Heart left ventricle (tissue), 16 donors: ENCODE data around the gene RRAGC. TPM values are rescaled to one million over a fixed set of nuclear protein-coding genes. Genes with fewer than 3 reads are reported as not detected.

Experiments
- ATAC-seq, 4 donors: fragments of 200-7000 bp; cut with Tn5 transposase; one replicate each; pipeline ENCODE4 v1.9.1; 2020 to 2022; ENCODE audit warnings: moderate library complexity in 4 of 4, mild to moderate bottlenecking in 3 of 4, moderate number of reproducible peaks in 1 of 4
- DNase-seq, 5 donors: peaks; one replicate each; pipeline ENCODE4 v3.0.0-alpha.2; 2020
- H3K27ac ChIP-seq, 12 donors: fragments of 200-600 bp; sonication (generic) in 4 of 12; one replicate each; pipeline versions ENCODE4 v1.5.0 to v1.8.0; 2016 to 2022; ENCODE audit warnings: mild to moderate bottlenecking in 2 of 12
- H3K27me3 ChIP-seq, 9 donors: fragments of 200-600 bp; sonication (generic) in 2 of 9; one replicate each; pipeline versions ENCODE4 v1.5.1 to v1.8.0; 2016 to 2022; ENCODE audit warnings: mild to moderate bottlenecking in 3 of 9
- H3K36me3 ChIP-seq, 9 donors: fragments of 200-600 bp; sonication (generic) in 2 of 9; one replicate each; pipeline versions ENCODE4 v1.5.0 to v1.8.0; 2018 to 2022; ENCODE audit warnings: mild to moderate bottlenecking in 2 of 9
- H3K4me1 ChIP-seq, 12 donors: fragments of 200-600 bp; sonication (generic) in 4 of 12; one replicate each; pipeline versions ENCODE4 v1.5.0 to v1.8.0; 2016 to 2022; ENCODE audit warnings: mild to moderate bottlenecking in 3 of 12
- H3K4me3 ChIP-seq, 12 donors: fragments of 200-600 bp; sonication (generic) in 4 of 12; one replicate each; pipeline versions ENCODE4 v1.5.0 to v1.8.0; 2017 to 2022; ENCODE audit warnings: mild to moderate bottlenecking in 9 of 12, moderate library complexity in 4 of 12
- H3K9me3 ChIP-seq, 12 donors: fragments of 200-600 bp; sonication (generic) in 4 of 12; one replicate each; pipeline versions ENCODE4 v1.5.0 to v1.8.0; 2016 to 2022; ENCODE audit warnings: mild to moderate bottlenecking in 1 of 12
- CTCF ChIP-seq, 12 donors: fragments of 200-600 bp; sonication (generic) in 4 of 12; IDR thresholded peaks; one replicate each; pipeline versions ENCODE4 v1.5.0 to v1.8.0; 2018 to 2022; ENCODE audit warnings: antibody characterized with exemption in 12 of 12, mild to moderate bottlenecking in 5 of 12
- POLR2A ChIP-seq, 2 donors: fragments of 450-650 bp; IDR thresholded peaks; one replicate each; pipeline ENCODE4 v1.6.1; 2017; ENCODE audit warnings: antibody characterized with exemption in 2 of 2, mild to moderate bottlenecking in 2 of 2, moderate library complexity in 2 of 2
- whole genome bisulfite sequencing, 4 donors: extraction: QIAGEN DNeasy Blood & Tissue Kit in 2 of 4; methylation state at CpG; one replicate each; pipeline versions ENCODE4 v1.1.5 to v1.1.7; 2013 to 2018; 5-methylcytosine and 5-hydroxymethylcytosine counted together
- intact Hi-C, 10 donors: fragments of 100-400 bp; cut with DNase I; formaldehyde crosslinking; loops; one replicate each; pipeline versions ENCODE4 v1.11.1 to v1.14.2; 2022
- polyA plus RNA-seq, 2 donors: library from polyadenylated mRNA; stranded (reverse); fragments of 200-250 nt; gene quantifications; one replicate each; pipeline ENCODE4 v1.2.3, GENCODE V29; 2013
- total RNA-seq, 9 donors: library from RNA; depleted of rRNA in 2 of 9; stranded (reverse); fragments of >200 nt in 2 of 9; fragmentation: NEBNext Ultra II Directional in 3 of 9; extraction: Animal tissue kit (Norgen Biotek cat#: 25700) in 3 of 9; gene quantifications; one replicate each; pipeline versions ENCODE4 v1.1.0 to v1.2.4, GENCODE V29; 2016 to 2023
- donor health status: ischemic (EF 13 %, LVEDD 7.1; RV severe dilation, severe dysfunction).
- donor health status: healthy with polysubstance abuse.
- donor health status: DM: no; HTN: yes; CAD: no.
- donor health status: DM: no; HTN: no; CAD: no.
- donor health status: ischemic (EF 25% LVEDD 6.9; RV normal size, moderate dysfunction).
- donor health status: ischemic (EF 25% LVEDD 5.7; RV mildly dilated, moderate dysfunction).
- donor health status: healthy.
- donor health status: DM: yes; HTN: yes; CAD: no.
- donor health status: ischemic (EF 35%, LVEDD 5.7; RV mildly dilated, moderate dysfunction).
- donor health status: nonischemic (EF 11% LVEDD 7.7; RV severe dilation, severe dysfunction).
- donor health status: DM: yes; HTN: yes; CAD: no.
- donor health status: PGD.
- donor health status: ischemic (EF 29% LVEDD 5.4; RV normal size, mild dysfunction).
- donor health status: nonischemic (EF 23%, LVEDD 6.1; RV moderate dilation, normal function).

Gene RRAGC
- total and polyA plus RNA-seq, 11 donors, result 8.6 to 32.8 (median 22.3) TPM

GRCh38 chr1:38827318-38827717 is 32.3 kb downstream of the RRAGC start:
- Histone ChIP-seq H3K36me3 (no peaks in the 10 kb centered on the region), H3K27ac (no peak overlapping the region), H3K9me3 (no peaks in the 10 kb centered on the region), H3K27me3 (peaks cover 0 to 34% (median 0%) of the 10 kb centered on the region in 9 donors), H3K4me3 (no peak overlapping the region), H3K4me1 (no peaks in the 10 kb centered on the region)
- ATAC-seq, result no peak
- intact Hi-C loops, result no loop called here
- 64 to 81% (median 76%) methylated on average over 2 of the region's 2 CpGs for WGBS, 4 donors
- no peak for DNase-seq
- TF ChIP-seq POLR2A (IDR thresholded peaks at IDR 0.05) (no peak), CTCF (IDR thresholded peaks at IDR 0.05) (no peak)

- TF ChIP-seq POLR2A (IDR thresholded peaks at IDR 0.05) (no peak), CTCF (IDR thresholded peaks at IDR 0.05) (no peak)
- no peaks in the 10 kb centered on the region for H3K9me3 ChIP-seq
- no peak overlapping the region for H3K4me3 ChIP-seq
- H3K4me1 ChIP-seq, result no peaks in the 10 kb centered on the region
- H3K27me3 ChIP-seq, result peaks cover 0 to 32% (median 0%) of the 10 kb centered on the region in 9 donors
- ATAC-seq (no peak), DNase-seq (no peak)
- intact Hi-C loops, result no loop called here
- H3K36me3 ChIP-seq, result no peaks in the 10 kb centered on the region
- H3K27ac ChIP-seq, result no peak overlapping the region
These were observed 32.7 kb downstream of the RRAGC start for GRCh38 chr1:38826886-38827285.

DNA sequence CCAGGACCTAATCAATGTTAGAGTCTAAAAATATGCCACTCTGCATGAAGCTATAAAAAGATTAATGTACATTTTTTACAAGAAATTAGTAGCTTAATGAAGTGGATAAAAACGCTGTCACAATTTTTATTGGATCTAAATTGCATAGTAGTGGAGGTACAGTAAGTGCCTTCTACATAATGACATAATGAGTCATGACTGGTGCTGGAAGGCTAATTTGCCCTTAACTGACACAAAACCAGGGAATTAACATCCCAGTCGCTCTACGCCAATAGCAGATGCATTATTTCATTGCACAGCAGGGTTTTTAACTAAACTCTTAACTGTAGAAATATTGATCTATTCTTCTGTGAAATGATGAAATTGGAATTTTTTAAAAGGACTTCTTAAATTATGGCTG is 33.3 kb downstream of the RRAGC start:
- TF ChIP-seq CTCF (IDR thresholded peaks at IDR 0.05), result no peak
- TF ChIP-seq POLR2A (IDR thresholded peaks at IDR 0.05), result no peak
- Histone ChIP-seq H3K4me3 (no peak overlapping the region), H3K9me3 (no peaks in the 10 kb centered on the region), H3K27ac (no peak overlapping the region), H3K36me3 (no peaks in the 10 kb centered on the region), H3K27me3 (peaks cover 0 to 27% (median 0%) of the 10 kb centered on the region in 9 donors), H3K4me1 (no peaks in the 10 kb centered on the region)
- DNase-seq, result no peak
- 73 to 86% (median 79%) methylated on average over 3 of the region's 3 CpGs for WGBS, 4 donors
- intact Hi-C loops, result no loop called here
- ATAC-seq, result no peak

- intact Hi-C loops, result no loop called here
- Histone ChIP-seq H3K9me3 (peaks cover 0 to 10% (median 0%) of the 10 kb centered on the region in 12 donors), H3K36me3 (no peaks in the 10 kb centered on the region), H3K4me1 (peaks cover 3 to 12% (median 8%) of the 10 kb centered on the region in 12 donors), H3K4me3 (no peak overlapping the region), H3K27me3 (peaks cover 32 to 62% (median 41%) of the 10 kb centered on the region in 9 donors), H3K27ac (no peak overlapping the region)
- TF ChIP-seq POLR2A (IDR thresholded peaks at IDR 0.05) (no peak), CTCF (IDR thresholded peaks at IDR 0.05) (no peak)
- ATAC-seq (no peak), DNase-seq (no peak)
- WGBS, 4 donors, result 46 to 62% (median 57%) methylated on average over 1 of the region's 1 CpG
These were observed 38.7 kb downstream of the RRAGC start for GRCh38 chr1:38820860-38821259.
